Stimulated activated CD8-positive, alpha-beta memory T cell treated with anti-CD3 and anti-CD28 coated beads, Interleukin-2, amount 100 ng/mL, for 48 hours (primary cell): ENCODE data around the gene TST.
"Not testable (repeated sequence)": the region's sequence is repeated elsewhere in the genome, so short reads cannot be mapped to it uniquely, and the experiment has no call there.

Source experiments
- DNase-seq, 2 donors: peaks; one replicate each; pipeline ENCODE4 v3.0.0-alpha.2; 2020; ENCODE audit warnings: low read depth in 2 of 2

TST gene

GRCh38 chr22:37014835-37015586 lies 4.2 kb downstream of the TST start:
- DNase-seq, result no peak

- no peak for DNase-seq
These were observed 4.8 kb downstream of the TST start for GRCh38 chr22:37014415-37014806.

DNA sequence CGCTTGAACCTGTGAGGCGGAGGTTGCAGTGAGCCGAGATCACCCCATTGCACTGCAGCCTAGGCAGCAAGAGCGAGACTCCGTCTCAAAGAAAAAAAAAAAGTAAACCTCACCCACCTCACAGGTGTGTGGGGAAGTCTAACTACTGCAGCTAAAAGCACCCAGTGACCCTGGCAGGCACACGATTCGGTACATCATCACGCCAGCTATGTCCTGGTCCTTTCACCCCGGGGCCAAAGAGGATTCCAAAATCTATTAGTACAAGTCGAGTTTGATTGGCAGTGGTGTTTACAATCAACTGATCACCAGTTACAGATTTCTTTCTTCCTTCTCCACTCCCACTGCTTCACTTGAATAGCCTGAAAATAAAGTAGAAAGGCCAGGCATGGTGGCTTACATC lies 6.3 kb downstream of the TST start:
- no peak for DNase-seq

DNA sequence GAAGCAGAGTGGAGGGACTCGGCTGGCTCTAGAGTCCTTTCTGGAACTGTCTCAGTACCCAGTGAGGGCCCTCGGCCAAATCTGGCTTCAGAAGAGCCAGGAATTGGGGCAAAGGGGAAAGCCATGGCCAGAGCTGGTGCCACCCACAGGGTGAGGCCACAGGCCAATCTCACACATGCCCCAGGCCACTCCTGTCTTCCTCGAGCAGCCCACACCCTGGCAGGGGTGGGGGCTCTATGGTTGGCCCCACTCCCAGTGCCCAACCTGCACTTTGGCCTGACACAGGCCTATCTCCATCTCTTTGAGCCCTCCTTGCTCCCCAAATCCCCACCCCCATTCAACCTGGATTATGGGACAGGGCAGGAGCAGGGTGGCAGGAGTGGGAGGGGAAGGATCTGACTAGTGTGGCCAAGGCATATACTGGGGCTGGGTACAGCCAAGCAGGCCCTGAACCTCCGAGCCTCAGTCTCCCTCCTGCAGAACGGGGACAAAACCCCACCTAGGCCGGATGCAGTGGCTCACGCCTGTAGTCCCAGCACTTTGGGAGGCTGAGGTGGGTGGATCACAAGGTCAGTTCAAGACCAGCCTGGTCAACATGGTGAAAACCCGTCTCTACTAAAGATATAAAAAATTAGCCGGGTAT lies 6.9 kb downstream of the TST start:
- DNase-seq, result no peak

DNA sequence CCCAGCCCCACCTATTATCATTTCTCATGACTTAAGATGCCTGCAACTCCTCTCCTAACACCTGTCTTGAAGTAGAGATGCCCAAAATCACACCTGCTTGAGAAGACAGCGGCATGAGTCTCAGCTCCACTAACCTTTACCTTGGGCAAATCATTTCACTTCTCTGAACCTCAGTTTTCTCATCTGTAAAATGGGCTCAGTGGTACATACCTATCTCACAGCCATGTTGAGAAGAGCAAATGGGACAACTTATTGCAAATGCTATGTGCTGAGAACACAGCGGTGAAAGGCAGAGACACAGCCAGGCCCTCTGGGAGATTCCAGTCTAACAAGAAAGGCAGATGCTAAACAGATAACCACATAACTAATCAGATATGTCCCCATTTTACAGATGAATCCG lies 7.8 kb downstream of the TST start:
- no peak for DNase-seq

DNA sequence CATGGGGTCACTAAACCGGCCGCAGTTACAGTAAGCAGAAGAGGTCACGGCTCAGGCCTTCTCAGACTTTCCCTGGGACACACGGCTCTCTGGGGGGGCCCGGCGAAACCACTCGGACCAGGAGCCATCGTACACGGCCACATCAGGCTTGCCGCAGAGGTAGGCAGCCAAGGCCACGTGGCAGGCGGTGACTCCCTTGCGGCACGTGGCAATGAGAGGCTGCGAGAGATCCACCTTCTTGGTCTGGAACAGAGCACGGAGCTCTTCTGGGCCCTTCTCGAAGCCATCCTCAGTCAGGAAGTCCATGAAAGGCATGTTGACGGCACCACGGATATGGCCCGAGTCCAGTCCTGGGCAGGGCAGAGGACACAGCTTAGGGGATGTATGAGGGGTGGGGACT lies 8.3 kb downstream of the TST start:
- no peak for DNase-seq

DNA sequence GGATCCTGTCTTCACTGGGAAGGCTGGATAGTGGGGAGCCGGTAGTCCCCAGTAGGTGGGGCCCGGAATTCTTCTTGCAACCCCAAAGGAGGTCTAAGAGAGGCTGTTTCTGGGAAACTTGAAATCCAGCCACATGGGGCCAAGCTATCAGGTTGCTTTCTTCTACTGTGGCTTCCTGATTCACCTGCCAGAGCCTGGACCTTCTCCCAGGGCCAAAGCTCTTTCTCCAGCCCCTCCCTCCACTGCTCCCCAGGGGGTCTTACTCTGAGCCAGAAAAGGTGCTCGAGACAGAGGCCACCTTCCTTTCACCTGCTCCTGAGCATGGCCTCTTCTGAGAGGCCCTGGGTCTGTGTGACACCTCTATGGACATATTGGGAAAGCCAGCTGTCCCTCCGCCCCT lies 9.1 kb downstream of the TST start:
- DNase-seq, result no peak

DNA sequence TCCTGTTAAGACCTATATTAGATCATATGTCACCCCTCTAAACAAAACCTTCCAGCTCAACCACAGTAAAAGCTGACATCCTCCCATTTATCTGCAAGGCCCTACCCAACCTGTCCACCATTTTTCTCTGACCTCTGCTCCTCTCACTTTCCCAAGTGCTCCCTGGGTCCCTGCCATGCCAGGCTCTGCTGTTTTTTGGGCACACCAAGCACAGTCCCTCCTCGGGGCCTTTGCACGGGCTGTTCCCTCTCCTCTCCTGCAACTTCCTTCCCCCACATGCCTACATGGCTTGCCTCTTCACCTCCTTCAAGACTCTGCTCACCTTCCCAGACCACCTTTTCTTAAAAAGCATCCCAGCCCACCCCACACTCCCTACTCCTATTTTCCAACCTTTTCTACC lies 9.8 kb downstream of the TST start:
- DNase-seq, result no peak

DNA sequence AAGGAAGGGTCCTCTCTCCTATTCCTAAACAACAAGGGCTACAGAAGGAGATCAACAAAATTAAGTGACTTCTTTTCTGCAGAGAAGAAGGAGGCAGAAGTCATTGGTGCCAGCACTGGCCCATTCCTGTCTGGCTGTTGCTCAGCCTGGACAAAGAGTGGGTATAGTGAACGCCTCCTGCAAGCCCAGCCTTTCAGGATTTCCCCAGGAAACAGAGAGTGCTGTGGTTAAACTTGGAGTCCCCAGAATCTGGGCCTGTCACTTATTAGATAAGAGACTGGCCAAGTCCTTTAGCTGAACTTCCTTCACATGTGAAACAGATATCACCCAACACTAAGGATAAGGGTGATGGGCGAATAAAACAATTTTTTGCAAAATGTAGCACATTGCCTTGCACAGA lies 10.9 kb downstream of the TST start:
- DNase-seq, result no peak

GRCh38 chr22:37007651-37008050 lies 11.6 kb downstream of the TST start:
- no peak for DNase-seq

GRCh38 chr22:37002633-37003032 lies 16.6 kb downstream of the TST start:
- DNase-seq, result no peak

- no peak for DNase-seq
These were observed 17.4 kb downstream of the TST start for GRCh38 chr22:37001826-37002225.

- DNase-seq, result no peak
These were observed 18.3 kb downstream of the TST start for GRCh38 chr22:37000676-37001534.

GRCh38 chr22:36999463-36999862 lies 19.8 kb downstream of the TST start:
- DNase-seq, result no peak

- DNase-seq, result no peak
These were observed 20.5 kb downstream of the TST start for GRCh38 chr22:36998620-36999351.

- DNase-seq, result no peak
These were observed 21.5 kb downstream of the TST start for GRCh38 chr22:36997746-36998145.

DNA sequence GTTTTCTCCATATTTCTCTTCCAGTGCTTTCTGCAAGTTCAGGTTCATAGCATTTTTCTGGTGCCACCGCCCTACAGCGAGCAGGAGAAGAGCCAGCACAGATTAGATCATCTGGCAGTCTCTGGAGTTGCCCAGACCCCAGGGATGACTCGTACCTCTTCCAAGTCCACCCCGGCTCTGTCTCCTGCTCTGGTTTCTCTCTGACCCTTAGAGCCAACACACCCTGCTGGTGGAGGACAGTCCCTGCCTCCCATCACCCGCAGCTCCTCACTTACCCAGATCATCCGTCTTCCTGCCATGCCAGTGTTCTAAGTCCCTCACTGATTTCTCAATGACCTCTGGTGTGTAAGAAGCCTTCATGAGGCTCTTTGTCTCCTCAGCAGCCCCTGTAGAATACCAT lies 28.0 kb downstream of the TST start:
- DNase-seq, result no peak

DNA sequence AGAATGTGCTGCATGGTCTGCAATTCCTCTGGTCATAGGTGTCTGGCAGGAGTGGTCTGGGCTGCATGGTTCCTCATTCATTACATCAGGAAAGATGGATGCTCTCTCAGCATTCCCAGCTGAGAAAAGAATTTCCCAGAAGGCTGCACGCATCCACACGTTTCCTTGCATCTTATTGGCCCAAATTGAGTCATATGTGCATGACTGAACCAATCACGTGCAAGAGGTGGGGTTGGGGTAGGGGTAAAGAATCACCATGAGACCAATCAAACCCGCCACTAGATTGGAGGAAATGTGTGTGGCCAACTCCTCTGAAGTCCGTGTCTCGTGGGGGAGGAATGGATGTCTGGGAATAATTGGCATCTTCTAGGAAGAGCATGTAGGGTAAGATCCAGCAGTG lies 28.8 kb downstream of the TST start:
- DNase-seq, result no peak

DNA sequence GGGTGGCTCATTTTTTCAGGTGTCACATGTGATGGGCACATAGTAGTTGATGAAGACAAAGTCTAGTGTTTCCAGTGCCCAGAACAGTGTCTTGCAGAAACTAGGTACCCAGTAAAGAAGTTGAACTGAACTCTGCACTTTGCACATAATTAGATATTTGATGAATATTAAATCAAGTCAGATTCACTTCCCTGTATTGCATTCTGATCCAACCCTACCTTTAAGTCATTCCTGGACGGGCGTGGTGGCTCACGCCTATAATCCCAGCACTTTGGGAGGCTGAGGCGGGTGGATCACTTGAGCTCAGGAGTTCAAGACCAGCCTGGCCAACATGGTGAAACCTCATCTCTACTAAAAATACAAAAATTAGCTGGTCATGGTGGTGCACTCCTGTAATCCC lies 30.2 kb downstream of the TST start:
- DNase-seq, result not testable (repeated sequence)

GRCh38 chr22:36988075-36988832 lies 31.0 kb downstream of the TST start:
- no peak for DNase-seq

DNA sequence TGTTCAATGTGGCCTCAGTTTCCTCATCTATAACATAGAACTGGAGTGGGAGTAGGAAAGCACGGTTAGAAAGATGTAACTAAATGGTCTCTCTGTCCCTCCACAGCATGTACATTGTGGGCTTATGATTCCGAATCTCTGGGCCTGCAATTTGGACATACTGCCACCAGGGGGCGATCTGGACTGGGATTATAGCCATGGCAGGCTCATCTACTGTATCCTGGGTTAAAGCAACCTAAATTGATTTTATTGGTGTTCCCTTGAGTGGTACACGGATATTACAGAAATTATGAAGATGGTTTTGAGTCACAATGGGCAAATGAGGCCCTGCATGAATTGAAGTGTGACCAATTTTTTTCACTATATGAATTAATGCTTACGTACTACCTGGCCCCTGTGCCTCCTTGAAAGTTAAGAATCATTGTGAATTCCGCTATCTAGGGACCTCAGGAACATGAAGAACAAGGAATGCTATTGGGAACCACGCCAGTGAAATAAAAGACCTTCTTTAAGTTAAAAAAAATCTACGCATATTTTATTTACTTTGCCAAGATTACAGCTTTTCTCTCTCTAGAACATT lies 32.9 kb downstream of the TST start:
- peak; percentile 27 to 55 for DNase-seq
